Cardiac muscle cell (in vitro differentiated cells and primary cell): ENCODE results near the gene DHRS1. TPM values are rescaled to one million over a fixed set of nuclear protein-coding genes. Genes with fewer than 3 reads are reported as not detected.

Source experiments
- DNase-seq, 2 donors: peaks; one replicate each; pipeline versions ENCODE4 v3.0.0 to v3.0.0-alpha.2; 2010 to 2017; ENCODE audit warnings: low read depth in 1 of 2, low spot score in 1 of 2
- H3K27ac ChIP-seq: fragments of 200-600 bp; sonication (generic); 2 replicates; pipeline ENCODE4 v1.5.1; 2016
- H3K27me3 ChIP-seq: fragments of 200-600 bp; sonication (generic); 2 replicates; pipeline ENCODE4 v1.6.0; 2016; ENCODE audit warnings: control low read depth
- H3K36me3 ChIP-seq: fragments of 200-600 bp; sonication (generic); 2 replicates; pipeline ENCODE4 v1.5.1; 2016; ENCODE audit warnings: control low read depth
- H3K4me1 ChIP-seq: fragments of 200-600 bp; sonication (generic); 2 replicates; pipeline ENCODE4 v1.8.1; 2017; ENCODE audit warnings: low read depth, mild to moderate bottlenecking, mixed run types
- H3K4me3 ChIP-seq: fragments of 200-600 bp; sonication (generic); 2 replicates; pipeline ENCODE4 v1.5.1; 2016; ENCODE audit warnings: mild to moderate bottlenecking
- H3K9me3 ChIP-seq: fragments of 200-600 bp; sonication (generic); 2 replicates; pipeline ENCODE4 v1.5.1; 2017; ENCODE audit warnings: low read depth, mild to moderate bottlenecking, control low read depth
- polyA plus RNA-seq: library from polyadenylated mRNA; unstranded; fragments of >200 nt; fragmentation: Nextera tagmentation; extraction: Ambion mirVana; gene quantifications from 2 replicates; pipeline ENCODE4 v1.2.1, GENCODE V29; 2016
- total RNA-seq: library from RNA; depleted of rRNA; stranded (reverse); fragments of >200 nt; gene quantifications from 2 replicates; pipeline ENCODE4 v1.2.3, GENCODE V29; 2016
- TF ChIP-seq, protein P1 (sequence below): IDR thresholded peaks from 2 replicates; pipeline ENCODE4 v1.5.1; 2012; ENCODE audit warnings: low read depth, mild to moderate bottlenecking, low read length

The DHRS1 gene
- total and polyA plus RNA-seq, 2 experiments from 2014 or later: 43.2 to 58.1 TPM

DNA sequence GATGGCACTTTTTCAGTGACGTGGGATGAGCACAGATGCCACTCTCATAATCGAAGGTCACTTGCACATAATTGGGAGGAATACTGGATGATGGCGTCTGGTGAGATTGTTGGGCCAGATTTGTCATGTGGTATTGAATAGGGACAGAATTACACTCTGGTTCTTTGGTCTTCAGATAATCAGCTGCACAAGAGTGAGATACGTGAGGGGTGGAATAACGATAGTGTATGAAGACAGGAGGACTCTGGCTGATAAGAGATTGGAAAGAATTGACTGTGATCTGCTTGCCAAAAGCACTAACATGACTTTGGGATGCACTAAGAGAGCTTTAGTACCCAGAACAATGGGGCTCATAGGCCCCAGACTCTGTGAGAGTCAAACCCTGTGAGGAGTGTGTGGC, 21.2 kb downstream of the DHRS1 start:
- no peak for DNase-seq
- Histone ChIP-seq H3K4me3 (no peak overlapping the region), H3K9me3 (no peaks in the 10 kb centered on the region), H3K27me3 (no peaks in the 10 kb centered on the region), H3K27ac (no peak overlapping the region), H3K4me1 (no peaks in the 10 kb centered on the region), H3K36me3 (no peaks in the 10 kb centered on the region)
- TF ChIP-seq, protein P1, sequence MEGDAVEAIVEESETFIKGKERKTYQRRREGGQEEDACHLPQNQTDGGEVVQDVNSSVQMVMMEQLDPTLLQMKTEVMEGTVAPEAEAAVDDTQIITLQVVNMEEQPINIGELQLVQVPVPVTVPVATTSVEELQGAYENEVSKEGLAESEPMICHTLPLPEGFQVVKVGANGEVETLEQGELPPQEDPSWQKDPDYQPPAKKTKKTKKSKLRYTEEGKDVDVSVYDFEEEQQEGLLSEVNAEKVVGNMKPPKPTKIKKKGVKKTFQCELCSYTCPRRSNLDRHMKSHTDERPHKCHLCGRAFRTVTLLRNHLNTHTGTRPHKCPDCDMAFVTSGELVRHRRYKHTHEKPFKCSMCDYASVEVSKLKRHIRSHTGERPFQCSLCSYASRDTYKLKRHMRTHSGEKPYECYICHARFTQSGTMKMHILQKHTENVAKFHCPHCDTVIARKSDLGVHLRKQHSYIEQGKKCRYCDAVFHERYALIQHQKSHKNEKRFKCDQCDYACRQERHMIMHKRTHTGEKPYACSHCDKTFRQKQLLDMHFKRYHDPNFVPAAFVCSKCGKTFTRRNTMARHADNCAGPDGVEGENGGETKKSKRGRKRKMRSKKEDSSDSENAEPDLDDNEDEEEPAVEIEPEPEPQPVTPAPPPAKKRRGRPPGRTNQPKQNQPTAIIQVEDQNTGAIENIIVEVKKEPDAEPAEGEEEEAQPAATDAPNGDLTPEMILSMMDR: no peak

DNA sequence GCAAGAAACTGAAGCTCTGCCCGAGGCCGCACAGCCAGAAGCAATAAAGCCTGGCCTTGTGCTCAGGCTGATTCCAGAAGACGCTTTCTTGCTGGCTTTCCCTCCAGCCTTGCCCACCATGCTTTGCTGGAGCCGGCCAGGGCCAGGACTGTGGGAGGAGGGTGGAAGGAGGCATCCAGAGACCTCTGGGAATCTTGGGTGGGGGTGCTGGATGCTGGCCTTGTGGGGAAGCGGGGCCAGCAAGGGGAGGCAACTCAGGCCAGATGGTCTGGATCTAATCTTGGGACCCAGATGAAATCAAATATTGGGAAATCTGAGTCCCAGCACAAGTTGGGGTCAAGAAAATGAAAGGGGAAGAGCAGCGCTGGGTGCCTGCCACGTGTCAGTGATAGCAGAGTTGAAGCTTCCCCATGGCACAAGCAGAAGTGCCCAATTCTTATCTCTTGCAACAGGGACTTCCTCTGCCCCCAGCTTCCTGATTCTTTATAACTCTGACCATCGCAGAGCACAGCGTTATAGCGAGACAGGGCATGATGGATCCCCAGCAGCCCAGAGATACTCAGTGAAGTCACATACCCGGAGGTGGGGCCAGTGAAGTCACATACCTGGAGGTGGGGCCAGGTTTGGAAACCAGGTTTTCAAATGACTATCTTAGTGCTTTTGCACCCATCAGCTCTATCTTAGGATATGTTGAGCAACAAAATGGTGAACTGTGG, 21.8 kb downstream of the DHRS1 start:
- Histone ChIP-seq H3K9me3 (no peaks in the 10 kb centered on the region), H3K27me3 (no peaks in the 10 kb centered on the region), H3K27ac (no peak overlapping the region), H3K4me1 (no peaks in the 10 kb centered on the region), H3K36me3 (no peaks in the 10 kb centered on the region), H3K4me3 (no peak overlapping the region)
- no peak for DNase-seq
- TF ChIP-seq, protein P1: no peak

DNA sequence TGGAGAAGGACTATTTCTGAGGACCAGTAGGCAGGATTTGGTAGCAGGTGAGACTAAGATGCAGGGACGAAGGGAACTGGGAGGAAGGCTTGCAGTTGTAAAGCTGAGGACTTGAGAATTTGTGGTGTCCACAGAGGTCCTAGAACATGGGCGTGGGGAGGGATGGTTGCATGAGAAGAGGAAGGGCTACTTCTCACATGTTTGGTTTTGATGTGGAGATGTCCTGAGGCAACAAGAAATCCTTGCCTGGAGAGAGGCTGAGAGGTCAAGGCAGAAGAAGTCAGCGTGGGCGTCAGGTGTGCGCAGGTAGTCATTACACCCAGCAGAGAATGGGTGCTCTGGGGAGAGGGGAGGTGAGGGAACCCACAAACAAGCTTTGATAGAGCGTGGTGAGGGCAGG, 22.5 kb downstream of the DHRS1 start:
- no peak for DNase-seq
- Histone ChIP-seq H3K9me3 (no peaks in the 10 kb centered on the region), H3K4me1 (no peaks in the 10 kb centered on the region), H3K27me3 (no peaks in the 10 kb centered on the region), H3K4me3 (no peak overlapping the region), H3K27ac (no peak overlapping the region), H3K36me3 (no peaks in the 10 kb centered on the region)
- TF ChIP-seq, protein P1: no peak

DNA sequence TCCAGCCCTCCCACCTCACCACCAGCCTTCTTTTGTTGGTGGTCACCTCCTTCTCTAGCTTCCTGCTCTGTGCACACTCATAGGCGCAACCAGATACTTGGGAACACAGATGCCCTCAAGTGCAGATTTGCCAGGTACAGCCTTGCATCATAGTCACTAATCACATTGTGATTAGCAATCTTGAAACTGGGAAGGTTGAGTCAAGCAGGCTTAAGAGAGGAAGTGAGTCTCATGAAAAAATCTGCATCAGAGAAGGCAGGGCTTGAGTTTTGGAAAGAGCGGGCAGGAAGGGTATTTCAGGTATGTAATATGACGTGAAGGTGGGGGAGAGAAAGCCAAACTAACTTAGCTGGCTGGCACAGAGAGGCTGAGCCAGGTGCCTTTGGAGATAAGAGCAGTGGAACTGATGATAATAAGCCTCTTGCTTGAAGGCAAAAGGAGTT, 25.5 kb downstream of the DHRS1 start:
- TF ChIP-seq, protein P1: no peak
- H3K9me3 ChIP-seq: no peaks in the 10 kb centered on the region
- no peaks in the 10 kb centered on the region for H3K27me3 ChIP-seq
- H3K27ac ChIP-seq: no peak overlapping the region
- no peak for DNase-seq
- no peaks in the 10 kb centered on the region for H3K36me3 ChIP-seq
- H3K4me3 ChIP-seq: no peak overlapping the region
- H3K4me1 ChIP-seq: no peaks in the 10 kb centered on the region

DNA sequence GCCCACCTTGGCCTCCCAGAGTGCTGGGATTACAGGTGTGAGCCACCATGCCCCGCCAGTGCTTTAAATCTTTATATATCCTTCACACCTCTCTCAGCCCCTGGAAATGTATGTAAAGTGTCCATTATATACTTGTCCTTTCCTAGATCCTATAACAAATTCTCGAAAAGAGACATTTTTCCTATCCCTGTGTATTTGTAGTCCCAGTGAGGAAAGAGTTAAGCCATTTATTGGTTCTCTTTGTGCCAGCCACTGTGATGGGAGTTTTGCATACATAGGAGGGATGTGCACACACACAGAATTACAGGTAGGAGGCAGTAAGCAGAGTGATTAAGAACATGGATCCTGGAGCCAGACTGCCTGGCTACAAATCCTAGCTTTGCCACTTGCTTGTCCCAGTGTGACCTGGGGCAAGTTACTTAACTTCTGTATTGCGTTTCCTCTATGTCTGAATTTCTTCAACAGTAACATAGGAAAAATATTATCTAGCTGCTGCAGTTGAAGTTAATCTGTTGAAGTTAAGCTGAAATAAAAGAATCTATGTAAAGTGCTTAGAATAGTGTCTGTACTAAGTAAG, 26.1 kb downstream of the DHRS1 start:
- no peak overlapping the region for H3K4me3 ChIP-seq
- H3K9me3 ChIP-seq: no peaks in the 10 kb centered on the region
- H3K27ac ChIP-seq: no peak overlapping the region
- DNase-seq: no peak
- H3K36me3 ChIP-seq: no peaks in the 10 kb centered on the region
- H3K4me1 ChIP-seq: no peaks in the 10 kb centered on the region
- TF ChIP-seq, protein P1: no peak
- no peaks in the 10 kb centered on the region for H3K27me3 ChIP-seq
